Progenitor cell of endocrine pancreas (in vitro differentiated cells): ENCODE data around the gene DLG5. TPM values are rescaled to one million over a fixed set of nuclear protein-coding genes. Genes with fewer than 3 reads are reported as not detected.

Experiments
- DNase-seq: peaks from one replicate; pipeline ENCODE4 v3.0.0; 2021; ENCODE audit warnings: low spot score; ENCODE audit not compliant: unreplicated experiment
- H3K27ac Mint-ChIP-seq: 2 replicates; pipeline ENCODE4 v1.8.0; 2021; ENCODE audit warnings: mild to moderate bottlenecking, moderate library complexity, mixed read lengths
- H3K27me3 Mint-ChIP-seq: 2 replicates; pipeline ENCODE4 v1.8.0; 2021; ENCODE audit warnings: mixed read lengths
- H3K36me3 Mint-ChIP-seq: 2 replicates; pipeline ENCODE4 v1.8.0; 2022; ENCODE audit warnings: mixed read lengths; ENCODE audit not compliant: insufficient read depth
- H3K4me1 Mint-ChIP-seq: 2 replicates; pipeline ENCODE4 v1.8.0; 2021; ENCODE audit warnings: low read depth, mixed read lengths
- H3K4me3 Mint-ChIP-seq: 2 replicates; pipeline ENCODE4 v1.8.0; 2021; ENCODE audit warnings: low read depth, mild to moderate bottlenecking, moderate library complexity, mixed read lengths
- H3K9me3 Mint-ChIP-seq: 2 replicates; pipeline ENCODE4 v1.8.0; 2021; ENCODE audit warnings: low read depth, mixed read lengths
- CTCF ChIP-seq: fragments of 200-600 bp; sonication (generic); IDR thresholded peaks from one replicate; pipeline ENCODE4 v1.5.0; 2021; ENCODE audit warnings: antibody characterized with exemption, mild to moderate bottlenecking; ENCODE audit not compliant: unreplicated experiment
- total RNA-seq: library from RNA; stranded (reverse); gene quantifications from 2 replicates; pipeline ENCODE4 v1.2.1, GENCODE V29; 2021

The DLG5 gene
- total RNA-seq, 1 donor from 2014 or later, result 149 TPM

GRCh38 chr10:77863446-77863845 lies 63.1 kb downstream of the DLG5 start:
- H3K4me1 Mint-ChIP-seq, result peaks cover 39% of the 10 kb centered on the region
- H3K36me3 Mint-ChIP-seq, result peaks cover 9% of the 10 kb centered on the region
- DNase-seq, result no peak
- H3K9me3 Mint-ChIP-seq, result no peaks in the 10 kb centered on the region
- no peaks in the 10 kb centered on the region for H3K27me3 Mint-ChIP-seq
- no peak for TF ChIP-seq CTCF
- H3K4me3 Mint-ChIP-seq, result no peak overlapping the region
- peak overlapping the region; percentile 18 for H3K27ac Mint-ChIP-seq

GRCh38 chr10:77862595-77862994 lies 64.0 kb downstream of the DLG5 start:
- no peak overlapping the region for H3K4me3 Mint-ChIP-seq
- no peaks in the 10 kb centered on the region for H3K9me3 Mint-ChIP-seq
- peaks cover 6% of the 10 kb centered on the region for H3K36me3 Mint-ChIP-seq
- no peak for TF ChIP-seq CTCF
- H3K27ac Mint-ChIP-seq, result no peak overlapping the region
- no peak for DNase-seq
- no peaks in the 10 kb centered on the region for H3K27me3 Mint-ChIP-seq
- peaks cover 33% of the 10 kb centered on the region for H3K4me1 Mint-ChIP-seq

GRCh38 chr10:77861366-77861765 lies 65.2 kb downstream of the DLG5 start:
- Mint-ChIP-seq H3K27ac (no peak overlapping the region), H3K9me3 (no peaks in the 10 kb centered on the region), H3K4me1 (peaks cover 44% of the 10 kb centered on the region), H3K36me3 (peaks cover 8% of the 10 kb centered on the region), H3K27me3 (no peaks in the 10 kb centered on the region), H3K4me3 (no peak overlapping the region)
- no peak for TF ChIP-seq CTCF
- no peak for DNase-seq

GRCh38 chr10:77859865-77860282 lies 66.7 kb downstream of the DLG5 start:
- no peak for TF ChIP-seq CTCF
- no peak for DNase-seq
- Mint-ChIP-seq H3K4me1 (peaks cover 40% of the 10 kb centered on the region), H3K9me3 (no peaks in the 10 kb centered on the region), H3K36me3 (peaks cover 11% of the 10 kb centered on the region), H3K27me3 (no peaks in the 10 kb centered on the region), H3K27ac (peak overlapping the region; percentile 86), H3K4me3 (no peak overlapping the region)

GRCh38 chr10:77859200-77859864 lies 67.2 kb downstream of the DLG5 start:
- H3K36me3 Mint-ChIP-seq, result peaks cover 11% of the 10 kb centered on the region
- no peak overlapping the region for H3K4me3 Mint-ChIP-seq
- H3K27me3 Mint-ChIP-seq, result no peaks in the 10 kb centered on the region
- DNase-seq, result no peak
- H3K4me1 Mint-ChIP-seq, result peaks cover 36% of the 10 kb centered on the region
- H3K27ac Mint-ChIP-seq, result peak overlapping the region; percentile 86
- no peaks in the 10 kb centered on the region for H3K9me3 Mint-ChIP-seq
- TF ChIP-seq CTCF, result no peak
